OCI-LY3 (cell line): ENCODE results near the gene CBY1.

Experiments used
- H2AFZ ChIP-seq: fragments of 200-600, 300-600 bp; shearing (Covaris generic); 2 replicates; pipeline ENCODE4 v1.6.0; 2014; ENCODE audit warnings: antibody characterized with exemption, low read depth, low read length
- H3K27ac ChIP-seq: fragments of 200-600, 300-600 bp; sonication (generic); 2 replicates; pipeline ENCODE4 v1.5.1; 2014; ENCODE audit warnings: mild to moderate bottlenecking, low read length, moderate library complexity, mixed read lengths
- H3K27me3 ChIP-seq: fragments of 200-600, 300-600 bp; sonication (generic); 2 replicates; pipeline ENCODE4 v1.6.1; 2014; ENCODE audit warnings: low read depth, low read length, mixed read lengths
- H3K36me3 ChIP-seq: fragments of 200-600, 300-600 bp; sonication (generic); replicated peaks from 2 replicates; pipeline ENCODE3; 2014; ENCODE audit warnings: low read depth, low read length, mixed read lengths
- H3K4me1 ChIP-seq: fragments of 300-600, 200-600 bp; sonication (generic); 2 replicates; pipeline ENCODE4 v1.6.1; 2014; ENCODE audit warnings: low read length, mixed read lengths
- H3K4me2 ChIP-seq: fragments of 200-600, 300-600 bp; sonication (generic); 2 replicates; pipeline ENCODE4 v1.6.1; 2014; ENCODE audit warnings: low read length, mixed read lengths
- H3K4me3 ChIP-seq: fragments of 300-600, 200-600 bp; sonication (generic); 2 replicates; pipeline ENCODE4 v1.5.1; 2014; ENCODE audit warnings: antibody characterized with exemption, mild to moderate bottlenecking, low read length, moderate library complexity
- H3K79me2 ChIP-seq: fragments of 300-600, 200-600 bp; shearing (Covaris generic); 2 replicates; pipeline ENCODE4 v1.6.1; 2014; ENCODE audit warnings: mild to moderate bottlenecking, low read length, mixed read lengths
- H3K9ac ChIP-seq: fragments of 300-600, 200-600 bp; shearing (Covaris generic); 2 replicates; pipeline ENCODE4 v1.6.0; 2014; ENCODE audit warnings: mild to moderate bottlenecking, low read length, moderate library complexity
- H3K9me3 ChIP-seq: fragments of 200-600, 300-600 bp; shearing (Covaris generic); 2 replicates; pipeline ENCODE4 v1.6.1; 2014; ENCODE audit warnings: low read length, mixed read lengths; ENCODE audit not compliant: insufficient read depth
- H4K20me1 ChIP-seq: fragments of 200-600, 300-600 bp; sonication (generic); 2 replicates; pipeline ENCODE4 v1.6.1; 2016; ENCODE audit warnings: low read length, mixed read lengths; ENCODE audit not compliant: insufficient read depth
- EZH2phosphoT487 ChIP-seq: fragments of 200-600 bp; shearing (Covaris generic); IDR thresholded peaks from 2 replicates; pipeline ENCODE4 v1.6.1; 2018; ENCODE audit warnings: antibody characterized with exemption, mixed run types, low read depth
- TF ChIP-seq, protein P1 (sequence below): fragments of 200-600, 300-600 bp; sonication (generic); IDR thresholded peaks from 2 replicates; pipeline ENCODE4 v1.5.1; 2014; ENCODE audit warnings: antibody characterized with exemption, low read length, low read depth

The CBY1 gene

DNA sequence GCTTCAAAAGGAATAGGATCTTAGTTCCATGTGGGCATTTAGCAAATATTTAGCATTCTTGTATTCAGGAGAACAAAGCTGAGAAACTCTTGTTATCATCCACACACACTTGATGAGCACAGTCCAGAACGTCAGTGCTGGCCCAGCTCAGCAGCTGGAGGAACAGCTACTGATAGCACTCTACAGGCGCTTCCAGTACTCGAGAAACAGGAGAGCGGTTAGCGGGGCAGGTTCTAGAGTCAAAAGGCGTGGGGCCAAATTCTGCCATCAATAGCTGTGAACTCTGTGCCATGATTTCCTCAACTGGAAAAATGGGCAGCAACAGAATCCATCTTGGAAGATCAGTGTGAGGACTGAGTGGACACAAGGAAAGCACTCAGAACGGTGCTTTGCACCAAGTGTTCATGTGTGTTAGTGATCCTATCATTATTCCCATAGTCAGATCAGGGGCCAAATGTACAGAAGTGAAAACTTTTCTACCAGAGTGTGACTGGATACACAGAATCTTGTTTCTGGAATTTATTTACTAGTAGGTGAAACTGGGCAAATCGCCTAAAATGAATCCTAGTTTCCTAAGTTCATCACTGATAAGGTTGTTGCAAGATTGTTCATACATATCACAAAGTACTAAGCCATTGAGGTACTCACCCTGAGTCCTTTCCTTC, 41.1 kb downstream of the CBY1 start:
- no peak overlapping the region for H3K4me2 ChIP-seq
- no peaks in the 10 kb centered on the region for H4K20me1 ChIP-seq
- H3K79me2 ChIP-seq: peaks cover 61% of the 10 kb centered on the region
- TF ChIP-seq EZH2phosphoT487: no peak
- TF ChIP-seq, protein P1, sequence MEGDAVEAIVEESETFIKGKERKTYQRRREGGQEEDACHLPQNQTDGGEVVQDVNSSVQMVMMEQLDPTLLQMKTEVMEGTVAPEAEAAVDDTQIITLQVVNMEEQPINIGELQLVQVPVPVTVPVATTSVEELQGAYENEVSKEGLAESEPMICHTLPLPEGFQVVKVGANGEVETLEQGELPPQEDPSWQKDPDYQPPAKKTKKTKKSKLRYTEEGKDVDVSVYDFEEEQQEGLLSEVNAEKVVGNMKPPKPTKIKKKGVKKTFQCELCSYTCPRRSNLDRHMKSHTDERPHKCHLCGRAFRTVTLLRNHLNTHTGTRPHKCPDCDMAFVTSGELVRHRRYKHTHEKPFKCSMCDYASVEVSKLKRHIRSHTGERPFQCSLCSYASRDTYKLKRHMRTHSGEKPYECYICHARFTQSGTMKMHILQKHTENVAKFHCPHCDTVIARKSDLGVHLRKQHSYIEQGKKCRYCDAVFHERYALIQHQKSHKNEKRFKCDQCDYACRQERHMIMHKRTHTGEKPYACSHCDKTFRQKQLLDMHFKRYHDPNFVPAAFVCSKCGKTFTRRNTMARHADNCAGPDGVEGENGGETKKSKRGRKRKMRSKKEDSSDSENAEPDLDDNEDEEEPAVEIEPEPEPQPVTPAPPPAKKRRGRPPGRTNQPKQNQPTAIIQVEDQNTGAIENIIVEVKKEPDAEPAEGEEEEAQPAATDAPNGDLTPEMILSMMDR: no peak
- no peak overlapping the region for H3K9ac ChIP-seq
- no peaks in the 10 kb centered on the region for H3K27me3 ChIP-seq
- H3K4me1 ChIP-seq: peaks cover 18% of the 10 kb centered on the region
- no peak overlapping the region for H2AFZ ChIP-seq
- H3K27ac ChIP-seq: no peak overlapping the region
- peaks cover 25% of the 10 kb centered on the region for H3K36me3 ChIP-seq
- H3K4me3 ChIP-seq: no peak overlapping the region
- H3K9me3 ChIP-seq: no peaks in the 10 kb centered on the region

DNA sequence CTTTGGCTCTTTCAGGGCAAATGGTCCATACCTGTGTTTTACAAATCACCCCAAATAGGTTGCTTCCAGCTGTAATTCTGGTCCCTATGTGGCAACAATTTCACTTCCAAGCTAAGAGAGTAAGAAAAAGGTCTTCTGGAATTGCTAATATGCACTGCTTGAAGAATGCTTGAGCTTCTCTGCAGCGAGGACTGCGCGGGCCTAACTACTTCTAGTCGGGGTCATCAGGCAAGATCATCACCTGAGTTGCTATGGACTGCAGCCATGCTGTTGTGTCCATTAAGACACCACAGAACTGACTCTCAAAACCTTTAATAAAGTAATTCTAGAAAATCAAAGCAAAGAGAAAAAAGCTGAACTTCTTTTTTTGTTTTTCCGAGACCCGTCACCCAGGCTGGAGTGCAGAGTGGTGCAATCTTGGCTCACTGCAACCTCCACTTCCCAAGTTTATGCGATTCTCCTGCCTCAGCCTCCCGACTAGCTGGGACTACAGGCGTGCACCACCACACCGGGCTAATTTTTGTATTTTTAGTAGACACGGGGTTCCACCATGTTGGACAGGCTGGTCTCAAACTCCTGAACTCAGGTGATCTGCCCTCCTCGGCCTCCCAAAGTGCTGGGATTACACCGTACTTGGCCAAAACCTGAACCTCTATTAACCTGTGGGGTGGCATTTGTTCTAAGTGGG, 42.1 kb downstream of the CBY1 start:
- TF ChIP-seq, protein P1: no peak
- TF ChIP-seq EZH2phosphoT487: no peak
- peaks cover 58% of the 10 kb centered on the region for H3K79me2 ChIP-seq
- 0 out of 2 replicates have a peak overlapping the region, but pooled peaks have one; percentile 92 for H3K4me3 ChIP-seq
- no peak overlapping the region for H2AFZ ChIP-seq
- no peaks in the 10 kb centered on the region for H4K20me1 ChIP-seq
- peaks cover 18% of the 10 kb centered on the region for H3K4me1 ChIP-seq
- H3K9ac ChIP-seq: no peak overlapping the region
- peak overlapping the region; percentile 96 for H3K4me2 ChIP-seq
- H3K27me3 ChIP-seq: no peaks in the 10 kb centered on the region
- H3K36me3 ChIP-seq: peaks cover 22% of the 10 kb centered on the region
- no peaks in the 10 kb centered on the region for H3K9me3 ChIP-seq
- H3K27ac ChIP-seq: no peak overlapping the region

DNA sequence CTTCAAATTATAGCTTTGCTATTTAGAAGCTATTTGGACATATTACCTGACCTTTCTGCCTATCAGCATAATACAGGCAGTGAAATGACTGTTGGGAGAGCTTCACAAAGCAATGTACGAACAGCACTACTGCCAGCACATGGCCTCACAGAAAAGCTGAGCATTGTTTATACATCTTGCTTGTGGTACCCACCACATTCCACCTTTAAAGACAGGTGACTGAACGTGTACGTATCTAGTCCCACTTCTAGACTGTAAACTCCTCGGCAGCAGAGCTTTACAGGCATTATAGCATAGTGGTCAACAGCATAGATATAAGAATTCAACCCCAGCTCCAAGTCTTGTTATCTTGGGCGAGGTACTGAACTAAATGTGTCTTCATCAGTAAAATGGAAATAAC, 42.7 kb downstream of the CBY1 start:
- Histone ChIP-seq H3K4me2 (peak overlapping the region; percentile 96), H3K79me2 (peaks cover 53% of the 10 kb centered on the region), H3K9ac (no peak overlapping the region), H3K4me3 (peak overlapping the region; percentile 92), H3K27me3 (no peaks in the 10 kb centered on the region), H4K20me1 (no peaks in the 10 kb centered on the region), H3K9me3 (no peaks in the 10 kb centered on the region), H2AFZ (no peak overlapping the region), H3K4me1 (peaks cover 18% of the 10 kb centered on the region), H3K27ac (no peak overlapping the region), H3K36me3 (peaks cover 22% of the 10 kb centered on the region)
- TF ChIP-seq, protein P1: no peak
- TF ChIP-seq EZH2phosphoT487: no peak

DNA sequence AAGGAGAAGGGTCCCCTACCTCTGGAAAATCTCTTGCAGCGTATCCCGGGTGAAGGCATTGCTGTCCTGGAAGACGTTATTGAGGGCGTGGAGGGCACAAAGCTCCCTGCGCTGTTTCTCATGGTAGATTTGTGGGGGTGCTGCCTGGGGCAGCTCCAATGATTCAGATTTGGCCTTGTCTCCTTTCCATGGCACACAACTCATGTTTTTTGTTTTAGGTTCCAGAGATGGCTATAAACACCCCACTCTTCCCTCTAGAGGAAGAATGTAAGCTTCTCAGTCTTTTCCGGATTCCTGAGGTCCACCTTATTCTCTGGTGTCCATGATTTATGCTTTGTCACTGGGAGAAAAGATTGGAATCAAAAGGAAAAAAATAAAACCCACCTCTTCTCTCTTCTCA, 43.3 kb downstream of the CBY1 start:
- no peaks in the 10 kb centered on the region for H3K9me3 ChIP-seq
- H3K36me3 ChIP-seq: peaks cover 19% of the 10 kb centered on the region
- TF ChIP-seq, protein P1: no peak
- no peak for TF ChIP-seq EZH2phosphoT487
- peak overlapping the region; percentile 94 for H3K9ac ChIP-seq
- no peaks in the 10 kb centered on the region for H4K20me1 ChIP-seq
- H3K27me3 ChIP-seq: no peaks in the 10 kb centered on the region
- peaks cover 23% of the 10 kb centered on the region for H3K4me1 ChIP-seq
- no peak overlapping the region for H3K27ac ChIP-seq
- no peak overlapping the region for H2AFZ ChIP-seq
- peak overlapping the region; percentile 92 for H3K4me3 ChIP-seq
- H3K79me2 ChIP-seq: peaks cover 51% of the 10 kb centered on the region
- H3K4me2 ChIP-seq: peak overlapping the region; percentile 96
